Stimulated activated CD8-positive, alpha-beta memory T cell treated with anti-CD3 and anti-CD28 coated beads, Interleukin-4, amount 100 ng/mL, for 48 hours (primary cell): ENCODE data around the gene SLC25A15.
"Not testable (repeated sequence)": the region's sequence is repeated elsewhere in the genome, so short reads cannot be mapped to it uniquely, and the experiment has no call there.

Experiments
- DNase-seq: peaks from one replicate; pipeline ENCODE4 v3.0.0-alpha.2; 2020

SLC25A15 gene

DNA sequence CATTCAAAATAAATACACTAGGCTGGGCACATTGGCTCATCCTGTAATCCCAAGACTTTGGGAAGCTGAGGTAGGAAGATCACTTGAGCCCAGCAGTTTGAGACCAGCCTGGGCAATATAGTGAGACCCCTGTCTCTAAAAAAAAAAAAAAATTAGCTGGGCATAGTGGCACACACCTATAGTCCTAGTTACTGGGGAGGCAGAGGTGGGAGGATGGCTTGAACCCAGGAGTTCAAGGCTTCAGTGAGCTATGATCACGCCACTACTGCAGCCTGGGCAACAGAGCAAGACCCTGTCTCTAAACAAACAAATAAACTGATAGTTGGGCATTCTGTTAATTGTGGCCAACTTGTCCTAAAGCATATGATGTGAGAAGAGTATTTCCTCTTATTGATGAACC, 6.4 kb upstream of the SLC25A15 start:
- not testable (repeated sequence) for DNase-seq

DNA sequence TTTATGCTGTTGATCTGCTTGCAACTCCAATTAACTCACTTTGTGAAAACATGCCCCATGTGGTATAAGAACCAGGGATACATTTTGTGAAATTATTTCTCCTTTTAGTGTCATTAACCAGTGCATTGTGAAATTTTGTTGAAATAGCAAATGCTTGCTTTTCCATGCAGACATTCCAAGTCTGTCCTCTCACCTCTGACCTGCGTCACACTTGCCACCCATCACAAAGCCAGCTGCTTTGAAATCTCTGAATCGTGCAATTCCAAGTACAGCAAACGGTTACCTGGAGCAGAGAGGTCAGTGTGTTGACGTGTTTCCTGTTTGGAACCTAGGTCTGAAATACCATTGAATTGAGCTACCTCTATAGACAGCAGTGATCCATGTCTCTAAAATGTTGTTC, 4.9 kb upstream of the SLC25A15 start:
- no peak for DNase-seq

DNA sequence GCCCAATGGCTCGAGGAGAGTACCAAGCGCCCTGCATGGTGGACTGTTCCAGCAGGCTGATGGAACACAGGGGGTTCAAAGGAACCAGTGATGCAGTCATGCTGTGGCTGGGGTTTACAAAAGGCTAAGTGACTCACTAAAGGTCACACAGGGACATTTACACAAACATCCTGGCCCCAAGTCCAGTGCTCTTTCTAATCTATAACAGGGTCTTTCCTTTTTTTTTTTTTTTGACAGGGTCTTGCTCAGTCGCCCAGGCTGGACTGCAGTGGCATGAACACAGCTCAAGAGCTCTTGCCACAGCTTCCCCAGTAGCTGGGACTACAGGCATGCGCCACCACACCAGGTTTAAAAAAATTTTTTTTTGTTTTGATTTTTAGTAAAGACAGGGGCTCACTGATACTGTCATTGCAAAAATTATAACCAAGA, 2.8 kb upstream of the SLC25A15 start:
- peak; percentile 55 for DNase-seq

DNA sequence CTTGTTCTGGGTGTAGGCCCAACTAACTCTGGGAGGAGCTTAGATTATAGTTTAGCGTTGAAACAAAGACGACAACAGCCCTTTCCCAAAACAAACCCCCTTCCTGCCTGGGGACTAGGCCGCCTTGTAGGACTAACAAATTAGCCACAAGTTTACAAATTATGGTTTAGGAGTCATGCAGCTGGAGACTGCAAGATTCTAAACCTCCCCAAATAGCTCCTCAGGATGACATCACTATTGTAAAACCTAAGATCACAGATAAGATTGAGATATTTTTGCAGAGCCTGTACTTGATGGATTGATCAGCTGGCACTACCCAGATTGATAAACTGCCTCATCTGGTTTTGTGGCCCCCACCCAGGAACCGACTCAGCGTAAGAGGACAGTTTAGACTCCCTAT, 2.3 kb upstream of the SLC25A15 start:
- no peak for DNase-seq

DNA sequence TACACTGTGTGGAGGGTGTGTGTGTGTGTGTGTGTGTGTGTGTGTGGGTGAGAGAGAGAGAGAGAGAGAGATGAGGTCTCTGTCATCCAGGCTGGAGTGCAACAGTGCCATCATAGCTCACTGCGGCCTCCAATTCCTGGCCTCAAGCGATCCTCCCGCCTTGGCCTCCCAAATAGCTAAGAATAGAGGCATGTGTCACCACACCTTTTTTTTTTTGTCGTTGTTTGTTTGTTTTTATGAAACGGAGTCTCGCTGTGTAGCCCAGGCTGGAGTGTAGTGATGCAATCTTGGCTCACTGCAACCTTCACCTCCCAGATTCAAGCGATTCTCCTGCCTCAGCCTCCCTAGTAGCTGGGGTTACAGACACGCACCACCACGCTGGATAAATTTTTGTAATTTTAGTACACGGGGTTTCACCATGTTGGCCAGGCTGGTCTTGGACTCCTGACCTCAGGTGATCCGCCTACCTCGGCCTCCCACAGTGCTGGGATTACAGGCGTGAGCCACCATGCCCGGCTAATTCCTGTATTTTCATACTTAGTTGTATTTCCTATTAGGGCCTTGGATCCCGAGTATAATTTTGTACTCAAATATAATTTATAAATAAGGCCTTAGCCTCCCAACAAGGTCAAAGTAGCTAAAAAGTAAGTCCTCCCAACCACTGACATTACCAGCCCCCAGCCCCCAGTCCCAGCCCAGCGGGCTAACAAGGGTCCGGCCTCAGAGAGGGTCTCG, 704 bp upstream of the SLC25A15 start:
- peak; percentile 49 for DNase-seq

DNA sequence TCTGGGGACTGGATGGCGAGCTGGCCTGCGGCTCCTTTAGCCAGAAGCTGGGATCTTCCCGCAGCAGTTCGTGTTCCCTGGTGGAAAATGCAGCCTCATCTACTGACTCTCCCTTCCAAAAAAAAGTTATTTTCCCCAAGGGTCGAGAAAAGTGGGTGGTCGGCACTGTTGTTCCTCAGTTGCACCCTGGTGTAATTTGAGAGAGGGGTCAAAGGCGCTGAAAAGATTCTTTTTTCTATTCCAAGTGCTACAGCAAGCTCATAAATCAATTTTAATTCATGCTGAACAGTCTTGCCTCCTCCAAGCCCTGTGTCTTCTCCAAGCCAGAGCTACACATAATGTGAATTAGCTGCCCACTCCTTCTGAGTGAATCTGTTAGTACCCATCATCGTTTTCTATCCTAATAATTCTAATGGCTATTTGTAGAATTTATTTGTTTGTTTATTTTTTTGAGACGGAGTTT, 774 bp downstream of the SLC25A15 start:
- DNase-seq, result no peak

DNA sequence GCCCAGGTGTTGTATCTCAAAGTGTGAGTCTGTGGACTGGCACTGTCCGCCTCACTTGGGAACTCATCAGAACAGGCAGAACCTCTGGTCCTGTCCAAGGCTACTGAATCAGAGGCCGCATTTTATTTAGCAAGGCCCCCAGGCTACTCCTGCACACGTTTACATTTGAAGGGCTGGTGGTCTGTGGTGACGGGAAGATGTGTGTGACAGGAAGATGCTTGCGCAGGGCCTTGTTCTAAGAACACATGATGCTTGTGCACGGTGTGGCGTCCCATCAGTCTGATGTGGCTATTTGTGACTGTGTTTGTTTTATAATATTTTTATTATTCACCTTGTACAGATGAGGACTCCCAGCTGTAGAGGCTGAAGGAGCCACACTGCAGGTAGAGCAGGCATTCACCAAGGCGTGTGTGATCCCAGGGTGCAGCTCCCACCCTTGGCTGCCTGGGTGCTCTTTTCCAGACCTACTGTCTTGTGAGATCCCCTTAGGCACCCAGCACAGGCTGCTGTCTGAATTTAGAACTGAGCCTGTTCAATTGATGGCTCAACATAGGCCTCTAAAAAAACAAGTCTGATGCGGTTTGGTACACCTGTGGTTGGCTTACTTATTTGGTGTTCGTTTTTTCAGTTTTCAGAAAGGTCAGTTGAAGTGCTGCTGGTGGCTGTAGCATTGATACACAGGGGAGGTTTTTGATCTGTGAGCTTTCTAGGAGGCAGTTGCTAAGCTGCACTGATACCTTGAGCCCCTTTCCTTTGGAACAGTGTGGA, 3.1 kb downstream of the SLC25A15 start:
- DNase-seq, result no peak

DNA sequence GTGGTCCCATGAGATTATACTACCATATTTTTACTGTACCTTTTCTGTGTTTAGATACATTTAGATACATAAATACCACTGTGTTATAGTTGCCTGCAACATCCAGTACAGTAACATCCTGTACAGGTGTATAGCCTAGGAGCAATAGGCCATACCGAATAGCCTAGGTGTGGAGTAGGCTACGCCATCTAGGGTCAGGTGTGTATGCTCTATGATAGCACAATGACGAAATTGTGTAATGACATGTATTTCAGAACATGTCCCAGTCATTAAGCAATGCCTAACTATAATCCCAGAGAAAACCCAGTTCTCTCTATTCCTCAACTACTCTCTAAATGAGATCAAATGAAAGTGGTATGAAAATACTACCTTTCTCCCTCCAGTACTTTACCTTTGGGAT, 3.9 kb downstream of the SLC25A15 start:
- DNase-seq, result no peak

DNA sequence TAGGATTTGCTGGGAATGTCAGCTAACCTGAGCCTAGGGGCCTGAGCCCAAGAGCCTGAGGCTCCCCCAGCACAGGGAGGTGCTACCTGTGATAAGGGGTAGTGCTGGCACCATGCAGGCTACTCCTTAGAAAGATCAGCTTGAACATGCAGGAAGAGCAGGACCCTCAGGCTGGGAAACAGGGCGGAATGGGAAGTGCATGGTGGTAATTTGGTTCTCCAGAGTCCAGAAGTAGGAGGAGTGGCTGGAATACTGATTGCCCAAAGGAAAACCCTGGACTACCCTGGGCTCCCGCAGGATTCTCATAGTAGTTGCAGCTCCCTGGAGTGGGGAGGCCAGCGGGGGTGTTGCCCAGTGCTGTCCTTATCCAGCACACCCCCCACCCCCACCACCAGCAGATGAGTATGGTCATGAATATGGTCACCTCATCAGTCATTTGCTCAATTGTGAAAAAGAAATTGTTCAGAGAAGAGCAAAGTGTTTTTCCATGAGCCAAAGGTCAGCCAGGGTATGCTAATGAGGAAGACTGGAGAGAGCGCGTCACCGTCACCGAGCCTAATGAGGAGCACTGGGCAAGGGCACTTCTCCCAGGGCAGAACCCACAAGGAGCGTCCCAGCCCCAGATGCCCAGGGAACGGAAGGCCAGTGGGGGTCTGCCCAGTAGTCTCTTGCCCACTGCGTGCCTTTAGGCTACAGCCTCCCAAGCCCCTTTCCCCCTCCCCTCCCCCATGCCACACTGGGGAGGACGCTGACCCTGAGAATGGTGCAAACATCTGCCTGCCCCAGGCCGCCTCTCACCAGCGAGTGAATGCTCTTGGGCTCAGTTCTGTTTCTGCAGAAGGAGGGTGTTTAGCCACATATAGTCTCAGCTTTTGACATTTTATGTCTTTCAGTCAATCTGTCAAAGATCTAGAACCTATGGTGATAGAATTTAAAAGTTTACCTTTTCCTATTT, 5.3 kb downstream of the SLC25A15 start:
- DNase-seq, result no peak

DNA sequence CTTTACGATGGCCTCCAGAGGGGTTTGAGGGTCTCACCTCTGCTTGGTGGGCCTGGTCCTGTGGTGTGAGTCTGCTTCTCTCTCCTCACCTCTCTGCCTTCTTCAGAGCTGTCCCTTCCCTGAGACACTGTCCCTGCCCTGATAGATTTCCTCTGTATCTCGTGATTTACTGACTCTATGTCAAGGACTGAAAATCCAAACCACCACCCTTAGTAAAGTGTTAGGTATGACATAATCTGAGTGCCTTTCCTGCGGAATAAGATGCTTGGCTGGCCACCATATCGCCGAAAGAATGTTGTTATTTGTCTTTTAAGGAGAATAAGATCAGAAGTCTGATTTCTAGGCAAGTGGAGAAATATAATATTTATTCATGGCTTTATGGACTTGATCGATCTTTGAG, 7.2 kb downstream of the SLC25A15 start:
- no peak for DNase-seq

DNA sequence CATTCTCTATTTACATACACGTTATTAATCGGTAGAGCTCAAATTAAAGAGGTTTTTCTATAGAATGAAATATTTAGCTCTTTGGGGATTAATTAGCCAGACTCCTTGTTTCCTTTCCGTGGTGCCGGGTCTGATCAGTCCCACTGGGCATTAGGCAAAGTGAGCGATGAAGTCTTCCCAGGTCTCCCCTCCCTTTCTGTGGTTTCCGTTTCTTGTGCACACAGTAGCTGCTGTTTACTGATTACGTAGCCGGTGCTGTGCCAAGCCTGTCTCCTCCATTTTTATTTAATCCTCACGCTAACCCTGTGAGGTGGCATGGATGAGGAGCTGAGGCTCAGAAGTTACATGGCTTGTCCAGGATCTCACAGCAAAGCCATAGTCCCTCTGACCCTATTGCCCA, 9.0 kb downstream of the SLC25A15 start:
- DNase-seq, result no peak

DNA sequence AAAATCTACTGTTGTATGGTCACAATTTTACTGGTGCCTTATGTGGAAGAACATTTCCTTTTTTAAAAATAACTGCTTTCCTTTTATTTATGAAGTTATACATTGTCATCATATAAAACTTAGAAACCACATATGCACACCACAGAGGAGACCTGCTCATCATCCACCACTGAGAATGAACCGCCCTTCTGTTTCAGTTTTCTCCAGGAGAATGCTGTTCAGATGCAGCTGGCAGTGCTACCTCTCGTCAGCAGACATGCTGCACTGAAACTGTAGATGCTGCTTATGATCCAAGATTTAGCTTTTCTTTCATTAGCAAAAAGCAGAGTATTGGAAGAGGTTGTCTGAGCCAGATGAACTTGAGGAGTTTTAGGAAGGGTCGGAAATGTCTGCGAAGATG, 10.1 kb downstream of the SLC25A15 start:
- no peak for DNase-seq

DNA sequence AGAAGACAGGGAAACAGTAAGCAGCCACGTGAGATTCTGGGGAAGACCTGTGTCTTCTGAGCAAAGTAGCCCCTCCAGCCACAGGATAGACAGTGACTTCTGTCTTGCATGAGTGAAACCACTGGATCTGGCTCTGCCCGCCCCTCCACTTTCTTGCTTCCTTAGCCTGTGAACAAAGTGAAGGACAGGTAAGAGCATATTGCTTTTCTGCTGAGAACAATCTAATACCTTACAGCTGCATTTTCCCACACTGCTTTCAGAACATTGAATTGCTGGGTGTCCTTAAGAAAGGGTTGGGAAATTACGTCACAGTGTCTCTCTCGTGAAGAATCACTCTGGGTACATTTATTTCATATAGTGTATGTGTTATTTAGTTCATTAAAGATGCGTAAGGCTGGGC, 11.1 kb downstream of the SLC25A15 start:
- no peak for DNase-seq

DNA sequence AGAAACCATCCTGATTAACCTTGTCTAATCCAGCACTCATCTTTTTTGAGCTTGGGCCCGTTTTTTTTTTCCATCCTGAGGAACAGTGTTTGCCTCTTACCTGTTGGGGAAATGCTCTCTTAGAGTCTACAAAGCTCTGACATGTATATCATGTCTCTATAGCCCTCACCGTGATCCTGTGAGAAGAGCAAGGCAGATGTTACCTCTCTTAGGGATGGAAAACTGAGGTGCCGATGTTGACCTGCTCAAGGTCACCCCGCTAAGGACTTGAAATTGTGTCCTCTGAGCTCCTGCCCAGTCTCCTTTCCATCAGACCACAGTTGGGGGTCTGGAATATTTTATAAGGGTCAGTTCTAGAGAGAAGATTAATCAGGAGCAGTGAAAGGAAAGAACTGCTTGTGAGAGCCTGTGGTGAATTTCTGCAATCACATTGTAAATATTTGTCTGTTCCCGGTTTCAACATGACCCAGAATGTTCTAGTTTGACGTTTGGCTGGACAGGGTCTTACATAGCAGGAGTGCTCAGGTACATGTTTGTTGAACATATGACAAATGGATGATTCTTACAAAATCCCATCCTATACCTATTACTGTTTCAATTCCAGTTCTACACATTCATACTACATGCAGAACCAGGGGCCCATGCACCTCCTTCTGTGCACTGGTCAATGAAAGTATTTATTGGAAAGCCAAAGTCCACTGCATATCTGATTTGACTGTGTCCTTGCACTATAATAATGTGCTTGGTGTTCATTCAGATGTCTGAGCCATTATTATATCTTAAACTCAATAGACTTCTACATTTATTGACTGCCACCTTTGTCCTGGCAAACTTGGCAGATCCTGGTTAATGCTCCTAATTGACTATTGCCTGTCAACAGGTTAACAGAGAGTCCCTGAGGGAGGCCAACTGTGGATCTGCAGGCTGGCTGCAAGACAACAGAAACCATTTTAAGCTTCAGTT, 12.1 kb downstream of the SLC25A15 start:
- no peak for DNase-seq

DNA sequence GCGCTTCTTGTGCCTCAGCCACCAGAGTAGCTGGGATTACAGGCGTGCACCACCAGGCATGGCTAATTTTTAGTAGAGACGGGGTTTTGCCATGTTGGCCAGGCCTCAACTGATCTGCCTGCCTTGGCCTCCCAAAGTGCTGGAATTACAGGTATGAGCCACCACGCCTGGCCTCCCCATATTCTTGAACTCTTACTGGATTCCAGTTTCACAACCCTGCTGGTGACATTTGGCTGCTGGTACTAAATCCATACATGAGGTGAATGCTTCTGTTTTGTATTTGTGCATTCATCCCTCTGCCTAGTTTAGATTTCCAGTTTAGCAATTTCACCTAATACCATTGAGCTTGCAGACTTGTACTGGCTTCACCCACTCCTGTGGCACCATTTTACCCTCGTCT, 13.9 kb downstream of the SLC25A15 start:
- no peak for DNase-seq

DNA sequence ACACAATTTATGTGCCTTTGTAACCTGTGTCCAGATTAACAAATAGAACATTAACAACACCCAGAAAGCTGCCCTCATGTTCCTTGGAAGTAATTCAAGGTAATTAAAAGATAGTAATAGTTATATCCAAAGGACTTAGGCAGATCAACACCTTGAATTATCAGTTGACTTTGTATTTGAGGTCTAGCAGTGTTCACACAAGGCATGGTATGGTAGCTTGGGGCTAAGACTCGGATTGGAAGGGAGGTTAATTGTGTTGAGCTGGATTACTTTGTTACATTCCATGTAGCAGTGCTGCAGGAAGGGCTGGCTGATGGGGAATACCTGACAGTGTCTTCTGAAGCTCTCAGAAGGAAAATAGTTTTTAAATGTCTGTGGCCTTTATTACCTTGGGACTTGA, 16.8 kb downstream of the SLC25A15 start:
- DNase-seq, result no peak

DNA sequence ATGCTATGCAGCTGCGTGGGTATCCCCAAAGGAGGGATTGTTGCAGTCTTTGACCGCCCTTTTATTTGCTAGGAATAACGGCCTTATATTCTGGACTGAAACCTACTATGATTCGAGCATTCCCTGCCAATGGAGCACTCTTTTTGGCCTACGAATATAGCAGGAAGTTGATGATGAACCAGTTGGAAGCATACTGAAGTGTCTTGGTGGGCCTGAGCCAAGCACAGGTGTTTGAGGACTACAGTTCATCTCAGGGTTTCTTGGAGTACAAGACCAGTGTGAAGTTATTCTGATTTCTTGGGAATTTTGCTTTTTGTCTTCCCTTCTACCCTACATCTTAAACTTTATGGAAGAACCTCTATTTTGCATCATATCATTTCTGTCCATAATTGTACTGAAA, 20.1 kb downstream of the SLC25A15 start:
- DNase-seq, result no peak

DNA sequence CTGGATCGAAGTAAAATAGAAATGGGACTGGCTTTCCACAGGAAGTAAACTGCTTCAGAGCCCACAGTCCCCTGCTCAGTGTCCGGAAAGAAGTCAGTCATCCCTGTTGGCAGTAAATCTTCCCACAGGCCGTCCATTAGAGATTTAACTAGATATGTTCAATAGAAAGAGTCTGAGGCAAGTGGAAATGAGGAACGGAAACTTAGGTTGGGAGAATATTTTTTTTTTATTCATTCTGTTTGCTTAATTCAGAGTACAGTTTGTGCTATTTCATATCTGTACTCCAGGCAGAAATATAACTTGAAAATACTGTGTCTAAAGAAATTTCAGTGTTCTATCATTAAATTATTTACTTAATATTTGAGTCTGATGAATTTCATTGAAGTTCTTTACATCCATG, 22.7 kb downstream of the SLC25A15 start:
- no peak for DNase-seq

DNA sequence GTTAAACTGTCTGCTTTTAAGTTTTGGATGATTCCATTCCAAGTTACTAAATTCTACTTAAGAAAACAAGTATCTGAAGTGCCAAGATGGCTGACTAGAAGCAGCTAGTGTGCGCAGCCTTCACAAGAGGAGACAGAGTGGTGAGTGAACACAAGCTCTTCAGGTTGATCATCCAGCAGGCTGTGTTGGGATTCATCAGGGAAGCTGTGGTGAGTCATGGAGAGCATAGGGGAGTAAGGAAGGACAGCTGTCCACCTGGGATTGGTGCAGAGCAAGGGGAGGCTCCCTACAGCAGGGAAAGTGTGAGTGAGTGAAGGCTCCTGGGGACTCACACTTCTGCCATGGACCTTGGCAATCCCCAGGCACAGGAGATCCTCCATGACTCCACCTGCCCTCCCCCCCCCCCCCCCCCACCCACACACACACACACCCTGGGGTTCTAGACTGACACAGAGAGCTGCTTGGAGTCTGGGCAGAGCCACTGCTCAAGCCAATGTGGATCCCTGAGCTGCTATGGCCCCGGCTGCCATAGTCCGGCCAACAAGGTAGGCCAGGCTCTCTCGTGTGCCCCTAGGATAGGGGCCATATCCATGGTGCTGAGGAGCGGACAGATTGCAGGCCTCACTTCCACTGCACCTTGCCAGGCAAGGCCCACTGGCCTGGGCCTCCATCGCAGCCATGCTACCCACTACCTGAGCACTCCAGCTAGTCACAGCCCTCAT, 23.5 kb downstream of the SLC25A15 start:
- DNase-seq, result no peak

DNA sequence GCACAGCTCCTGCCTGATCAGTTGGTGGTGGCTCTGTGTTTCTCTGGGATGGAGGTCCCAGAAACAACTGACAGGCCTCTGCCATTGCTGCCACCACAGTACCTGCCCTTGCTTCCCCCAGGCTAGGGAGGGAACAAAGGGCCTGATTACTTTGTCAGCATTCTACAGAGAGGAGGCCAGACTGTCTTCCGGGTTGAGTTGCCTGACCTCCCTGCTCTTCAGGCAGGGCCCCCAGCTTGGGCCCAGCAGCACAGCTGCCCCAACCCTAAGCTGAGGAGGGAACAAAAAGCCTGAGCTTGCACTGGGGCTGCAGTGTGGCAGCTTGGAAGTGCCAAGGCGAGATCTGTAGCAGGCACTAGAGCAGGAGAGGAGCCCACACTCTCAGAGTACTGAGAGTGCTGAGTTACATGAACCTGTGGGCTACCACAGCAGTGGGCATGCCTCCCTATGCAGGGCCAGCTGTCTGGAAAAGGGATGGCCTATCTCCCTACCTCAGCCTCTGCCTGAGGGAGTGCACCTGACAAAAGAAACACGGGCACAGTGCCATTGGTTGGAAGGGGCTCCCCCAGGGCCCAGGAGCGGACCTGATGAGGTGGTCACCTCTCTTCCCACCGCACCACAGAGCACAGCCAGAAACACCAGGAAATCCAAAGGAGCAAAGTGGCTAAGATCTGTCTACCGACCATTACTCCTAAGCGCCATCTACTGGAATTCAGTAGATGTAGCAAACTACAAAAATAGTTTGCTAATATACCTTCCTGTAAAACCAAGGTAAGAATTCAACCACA, 24.4 kb downstream of the SLC25A15 start:
- no peak for DNase-seq

DNA sequence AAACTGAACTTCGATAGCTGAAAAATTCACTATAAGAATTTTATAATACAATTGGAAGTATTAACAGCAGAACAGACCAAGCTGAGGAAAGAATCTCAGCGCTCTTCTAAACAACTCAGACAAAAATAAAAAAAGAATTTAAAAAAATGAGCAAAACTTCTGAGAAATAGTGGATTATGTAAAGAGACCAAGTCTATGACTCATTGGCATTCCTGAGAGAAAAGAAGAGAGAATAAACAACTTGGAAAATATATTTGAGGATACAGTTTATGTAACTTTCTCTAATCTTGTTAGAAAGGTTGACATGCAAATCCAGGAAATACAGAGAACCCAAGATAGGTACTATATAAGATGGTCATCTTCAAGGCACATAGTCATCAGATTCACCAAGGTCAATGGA, 25.4 kb downstream of the SLC25A15 start:
- DNase-seq, result no peak
